H1 (cell line): ENCODE measurements around the gene HDDC3. TPM values are rescaled to one million over a fixed set of nuclear protein-coding genes. Genes with fewer than 3 reads are reported as not detected.

Source experiments
- BACH1 ChIP-seq: IDR thresholded peaks from 2 replicates; pipeline ENCODE4 v1.6.1; 2012; ENCODE audit warnings: low read length, improper control_type of control experiment
- BRCA1 ChIP-seq: IDR thresholded peaks from 2 replicates; pipeline ENCODE4 v1.6.1; 2012; ENCODE audit warnings: low read depth, low read length, improper control_type of control experiment
- CBX8 ChIP-seq: fragments of 300-800, 300-1000 bp; sonication (generic); IDR thresholded peaks from 2 replicates; pipeline ENCODE4 v1.7.1; 2016; ENCODE audit warnings: low read depth, low read length, borderline replicate concordance
- CHD1 ChIP-seq: IDR thresholded peaks from 2 replicates; pipeline ENCODE4 v1.6.1; 2012; ENCODE audit warnings: low read depth, low read length, improper control_type of control experiment
- POLR2AphosphoS5 ChIP-seq: IDR thresholded peaks from 2 replicates; pipeline ENCODE4 v1.6.1; 2011; ENCODE audit warnings: low read depth, low read length
- TAF7 ChIP-seq: optimal IDR thresholded peaks from 2 replicates; pipeline ENCODE3; 2011; ENCODE audit warnings: low read depth, mild to moderate bottlenecking, inconsistent platforms, low read length, moderate library complexity, borderline replicate concordance
- polyA plus RNA-seq, 7 experiments: library from polyadenylated mRNA; depleted of rRNA in 3 of 7; stranded (reverse) in 5 of 7; unstranded in 2 of 7; fragments of >200 nt in 5 of 7; fragments of 200-250 nt in 2 of 7; gene quantifications; 1 replicate in 5 of 7; 2 replicates in 1 of 7; 4 replicates in 1 of 7; pipeline versions ENCODE4 v1.2.1 to v1.2.3, GENCODE V29; 2011 to 2013; ENCODE audit warnings: missing spikeins in 2 of 7, mixed read lengths in 2 of 7
- total RNA-seq: library from RNA; stranded (reverse); fragmentation: NEBNext Ultra II Directional; extraction: Animal tissue kit (Norgen Biotek cat#: 25700); gene quantifications from 2 replicates; pipeline ENCODE4 v1.2.1, GENCODE V29; 2021
- TF ChIP-seq, protein P1 (sequence below): IDR thresholded peaks from 2 replicates; pipeline ENCODE4 v1.6.1; 2011; ENCODE audit warnings: low read length, improper control_type of control experiment
- TF ChIP-seq, protein P2 (sequence below): fragments of 300-600 bp; sonication (generic); IDR thresholded peaks from 2 replicates; pipeline ENCODE4 v1.7.1; 2012; ENCODE audit warnings: low read length, moderate library complexity, mild to moderate bottlenecking, inconsistent platforms; ENCODE audit not compliant: insufficient replicate concordance

The HDDC3 gene
- total and polyA plus RNA-seq, 2 of the 8 experiments (the other 6 are each of a cell fraction or from before 2014, with no cell fraction given): 16.3 to 16.5 TPM

DNA sequence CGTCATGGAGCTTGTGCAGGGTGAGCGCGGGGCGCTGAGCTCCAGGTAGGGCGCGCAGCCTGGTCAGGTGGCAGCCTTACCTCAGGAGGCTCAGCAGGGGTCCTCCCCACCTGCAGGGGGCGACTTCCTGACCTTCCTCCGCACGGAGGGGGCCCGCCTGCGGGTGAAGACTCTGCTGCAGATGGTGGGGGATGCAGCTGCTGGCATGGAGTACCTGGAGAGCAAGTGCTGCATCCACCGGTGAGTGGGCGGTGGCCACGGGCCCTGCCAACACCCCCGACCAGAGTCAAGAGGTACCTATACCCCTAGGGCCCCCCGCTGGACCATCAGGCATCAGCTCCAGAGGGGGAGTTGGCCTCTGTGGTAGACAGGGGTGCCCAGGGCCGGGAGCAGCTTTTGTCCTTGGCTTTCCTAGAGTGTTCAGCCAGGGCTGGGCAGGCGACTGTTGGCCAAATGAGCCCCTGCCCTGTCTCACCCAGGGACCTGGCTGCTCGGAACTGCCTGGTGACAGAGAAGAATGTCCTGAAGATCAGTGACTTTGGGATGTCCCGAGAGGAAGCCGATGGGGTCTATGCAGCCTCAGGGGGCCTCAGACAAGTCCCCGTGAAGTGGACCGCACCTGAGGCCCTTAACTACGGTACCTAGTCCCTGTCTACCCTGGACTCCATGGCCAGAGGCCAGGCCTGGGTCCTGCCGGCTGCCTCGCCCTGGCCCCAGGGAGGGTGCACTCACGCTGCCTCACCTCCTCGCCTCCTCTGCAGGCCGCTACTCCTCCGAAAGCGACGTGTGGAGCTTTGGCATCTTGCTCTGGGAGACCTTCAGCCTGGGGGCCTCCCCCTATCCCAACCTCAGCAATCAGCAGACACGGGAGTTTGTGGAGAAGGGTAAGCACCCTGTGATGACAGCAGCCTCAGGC, 38.9 kb downstream of the HDDC3 start (continued):
- TF ChIP-seq BACH1 (no peak), CBX8 (no peak), BRCA1 (no peak), TAF7 (no peak), POLR2AphosphoS5 (no peak), CHD1 (no peak)
- TF ChIP-seq, protein P1, sequence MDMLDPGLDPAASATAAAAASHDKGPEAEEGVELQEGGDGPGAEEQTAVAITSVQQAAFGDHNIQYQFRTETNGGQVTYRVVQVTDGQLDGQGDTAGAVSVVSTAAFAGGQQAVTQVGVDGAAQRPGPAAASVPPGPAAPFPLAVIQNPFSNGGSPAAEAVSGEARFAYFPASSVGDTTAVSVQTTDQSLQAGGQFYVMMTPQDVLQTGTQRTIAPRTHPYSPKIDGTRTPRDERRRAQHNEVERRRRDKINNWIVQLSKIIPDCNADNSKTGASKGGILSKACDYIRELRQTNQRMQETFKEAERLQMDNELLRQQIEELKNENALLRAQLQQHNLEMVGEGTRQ: no peak
- TF ChIP-seq, protein P2, sequence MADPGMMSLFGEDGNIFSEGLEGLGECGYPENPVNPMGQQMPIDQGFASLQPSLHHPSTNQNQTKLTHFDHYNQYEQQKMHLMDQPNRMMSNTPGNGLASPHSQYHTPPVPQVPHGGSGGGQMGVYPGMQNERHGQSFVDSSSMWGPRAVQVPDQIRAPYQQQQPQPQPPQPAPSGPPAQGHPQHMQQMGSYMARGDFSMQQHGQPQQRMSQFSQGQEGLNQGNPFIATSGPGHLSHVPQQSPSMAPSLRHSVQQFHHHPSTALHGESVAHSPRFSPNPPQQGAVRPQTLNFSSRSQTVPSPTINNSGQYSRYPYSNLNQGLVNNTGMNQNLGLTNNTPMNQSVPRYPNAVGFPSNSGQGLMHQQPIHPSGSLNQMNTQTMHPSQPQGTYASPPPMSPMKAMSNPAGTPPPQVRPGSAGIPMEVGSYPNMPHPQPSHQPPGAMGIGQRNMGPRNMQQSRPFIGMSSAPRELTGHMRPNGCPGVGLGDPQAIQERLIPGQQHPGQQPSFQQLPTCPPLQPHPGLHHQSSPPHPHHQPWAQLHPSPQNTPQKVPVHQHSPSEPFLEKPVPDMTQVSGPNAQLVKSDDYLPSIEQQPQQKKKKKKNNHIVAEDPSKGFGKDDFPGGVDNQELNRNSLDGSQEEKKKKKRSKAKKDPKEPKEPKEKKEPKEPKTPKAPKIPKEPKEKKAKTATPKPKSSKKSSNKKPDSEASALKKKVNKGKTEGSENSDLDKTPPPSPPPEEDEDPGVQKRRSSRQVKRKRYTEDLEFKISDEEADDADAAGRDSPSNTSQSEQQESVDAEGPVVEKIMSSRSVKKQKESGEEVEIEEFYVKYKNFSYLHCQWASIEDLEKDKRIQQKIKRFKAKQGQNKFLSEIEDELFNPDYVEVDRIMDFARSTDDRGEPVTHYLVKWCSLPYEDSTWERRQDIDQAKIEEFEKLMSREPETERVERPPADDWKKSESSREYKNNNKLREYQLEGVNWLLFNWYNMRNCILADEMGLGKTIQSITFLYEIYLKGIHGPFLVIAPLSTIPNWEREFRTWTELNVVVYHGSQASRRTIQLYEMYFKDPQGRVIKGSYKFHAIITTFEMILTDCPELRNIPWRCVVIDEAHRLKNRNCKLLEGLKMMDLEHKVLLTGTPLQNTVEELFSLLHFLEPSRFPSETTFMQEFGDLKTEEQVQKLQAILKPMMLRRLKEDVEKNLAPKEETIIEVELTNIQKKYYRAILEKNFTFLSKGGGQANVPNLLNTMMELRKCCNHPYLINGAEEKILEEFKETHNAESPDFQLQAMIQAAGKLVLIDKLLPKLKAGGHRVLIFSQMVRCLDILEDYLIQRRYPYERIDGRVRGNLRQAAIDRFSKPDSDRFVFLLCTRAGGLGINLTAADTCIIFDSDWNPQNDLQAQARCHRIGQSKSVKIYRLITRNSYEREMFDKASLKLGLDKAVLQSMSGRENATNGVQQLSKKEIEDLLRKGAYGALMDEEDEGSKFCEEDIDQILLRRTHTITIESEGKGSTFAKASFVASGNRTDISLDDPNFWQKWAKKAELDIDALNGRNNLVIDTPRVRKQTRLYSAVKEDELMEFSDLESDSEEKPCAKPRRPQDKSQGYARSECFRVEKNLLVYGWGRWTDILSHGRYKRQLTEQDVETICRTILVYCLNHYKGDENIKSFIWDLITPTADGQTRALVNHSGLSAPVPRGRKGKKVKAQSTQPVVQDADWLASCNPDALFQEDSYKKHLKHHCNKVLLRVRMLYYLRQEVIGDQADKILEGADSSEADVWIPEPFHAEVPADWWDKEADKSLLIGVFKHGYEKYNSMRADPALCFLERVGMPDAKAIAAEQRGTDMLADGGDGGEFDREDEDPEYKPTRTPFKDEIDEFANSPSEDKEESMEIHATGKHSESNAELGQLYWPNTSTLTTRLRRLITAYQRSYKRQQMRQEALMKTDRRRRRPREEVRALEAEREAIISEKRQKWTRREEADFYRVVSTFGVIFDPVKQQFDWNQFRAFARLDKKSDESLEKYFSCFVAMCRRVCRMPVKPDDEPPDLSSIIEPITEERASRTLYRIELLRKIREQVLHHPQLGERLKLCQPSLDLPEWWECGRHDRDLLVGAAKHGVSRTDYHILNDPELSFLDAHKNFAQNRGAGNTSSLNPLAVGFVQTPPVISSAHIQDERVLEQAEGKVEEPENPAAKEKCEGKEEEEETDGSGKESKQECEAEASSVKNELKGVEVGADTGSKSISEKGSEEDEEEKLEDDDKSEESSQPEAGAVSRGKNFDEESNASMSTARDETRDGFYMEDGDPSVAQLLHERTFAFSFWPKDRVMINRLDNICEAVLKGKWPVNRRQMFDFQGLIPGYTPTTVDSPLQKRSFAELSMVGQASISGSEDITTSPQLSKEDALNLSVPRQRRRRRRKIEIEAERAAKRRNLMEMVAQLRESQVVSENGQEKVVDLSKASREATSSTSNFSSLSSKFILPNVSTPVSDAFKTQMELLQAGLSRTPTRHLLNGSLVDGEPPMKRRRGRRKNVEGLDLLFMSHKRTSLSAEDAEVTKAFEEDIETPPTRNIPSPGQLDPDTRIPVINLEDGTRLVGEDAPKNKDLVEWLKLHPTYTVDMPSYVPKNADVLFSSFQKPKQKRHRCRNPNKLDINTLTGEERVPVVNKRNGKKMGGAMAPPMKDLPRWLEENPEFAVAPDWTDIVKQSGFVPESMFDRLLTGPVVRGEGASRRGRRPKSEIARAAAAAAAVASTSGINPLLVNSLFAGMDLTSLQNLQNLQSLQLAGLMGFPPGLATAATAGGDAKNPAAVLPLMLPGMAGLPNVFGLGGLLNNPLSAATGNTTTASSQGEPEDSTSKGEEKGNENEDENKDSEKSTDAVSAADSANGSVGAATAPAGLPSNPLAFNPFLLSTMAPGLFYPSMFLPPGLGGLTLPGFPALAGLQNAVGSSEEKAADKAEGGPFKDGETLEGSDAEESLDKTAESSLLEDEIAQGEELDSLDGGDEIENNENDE: no peak
